Naive thymus-derived CD4-positive, alpha-beta T cell (primary cell): ENCODE data around the gene TLCD3B. TPM values are rescaled to one million over a fixed set of nuclear protein-coding genes. Genes with fewer than 3 reads are reported as not detected.

Experiments
- ATAC-seq: fragments of 150-1000 bp; cut with Tn5 transposase; 2 replicates; pipeline ENCODE4 v1.10.0; 2021; ENCODE audit warnings: mild to moderate bottlenecking, moderate library complexity
- CTCF ChIA-PET: fragments of 350-600 bp; sonication (Branson Sonifier 250); formaldehyde crosslinking; loops from one replicate; lab custom pipeline; 2021; ENCODE audit warnings: antibody characterized with exemption; lab: Charles Lee
- POLR2A ChIA-PET: fragments of 350-600 bp; sonication (Branson Sonifier 250); formaldehyde crosslinking; loops from one replicate; lab custom pipeline; 2021; ENCODE audit warnings: antibody characterized with exemption, inconsistent platforms; lab: Charles Lee
- DNase-seq, 9 donors: peaks; one replicate each; pipeline versions ENCODE4 v3.0.0 to v3.0.0-alpha.2; 2020 to 2022; ENCODE audit warnings: mixed read lengths in 1 of 9
- H3K27ac ChIP-seq: one replicate; pipeline ENCODE4 v1.7.0; 2013; ENCODE audit warnings: mild to moderate bottlenecking, low read depth, low read length, moderate library complexity
- H3K27me3 ChIP-seq, 2 donors: one replicate each; pipeline ENCODE4 v1.7.0; 2013; ENCODE audit warnings: low read length in 2 of 2, mild to moderate bottlenecking in 2 of 2, moderate library complexity in 2 of 2; ENCODE audit not compliant: control insufficient read depth in 2 of 2, insufficient read depth in 2 of 2
- H3K36me3 ChIP-seq, 3 experiments: 1 replicate in 2 of 3; 2 replicates in 1 of 3; pipeline ENCODE4 v1.7.0; 2013; ENCODE audit warnings: low read length in 3 of 3, mild to moderate bottlenecking in 3 of 3, moderate library complexity in 1 of 3; ENCODE audit not compliant: insufficient read depth in 3 of 3, control insufficient read depth in 2 of 3
- H3K4me1 ChIP-seq, 2 donors: one replicate each; pipeline ENCODE4 v1.7.0; 2013; ENCODE audit warnings: low read length in 2 of 2, mild to moderate bottlenecking in 2 of 2, moderate library complexity in 1 of 2; ENCODE audit not compliant: control insufficient read depth in 2 of 2, insufficient read depth in 2 of 2
- H3K4me3 ChIP-seq: 2 replicates; pipeline ENCODE4 v1.7.0; 2013; ENCODE audit warnings: mild to moderate bottlenecking, low read length
- H3K9me3 ChIP-seq, 3 experiments: 1 replicate in 2 of 3; 2 replicates in 1 of 3; pipeline ENCODE4 v1.7.0; 2013; ENCODE audit warnings: low read length in 3 of 3; ENCODE audit not compliant: control insufficient read depth in 2 of 3
- H3K27ac Mint-ChIP-seq, 9 donors: one replicate each; pipeline ENCODE4 v1.8.0; 2020 to 2022; ENCODE audit warnings: mixed read lengths in 9 of 9, mild to moderate bottlenecking in 8 of 9, moderate library complexity in 5 of 9, inconsistent platforms in 2 of 9
- H3K27me3 Mint-ChIP-seq, 5 donors: one replicate each; pipeline ENCODE4 v1.8.0; 2021 to 2022; ENCODE audit warnings: mixed read lengths in 5 of 5, mild to moderate bottlenecking in 1 of 5
- H3K36me3 Mint-ChIP-seq, 5 donors: one replicate each; pipeline ENCODE4 v1.8.0; 2020 to 2022; ENCODE audit warnings: mixed read lengths in 5 of 5, mild to moderate bottlenecking in 3 of 5, inconsistent platforms in 1 of 5
- H3K4me1 Mint-ChIP-seq, 7 donors: one replicate each; pipeline ENCODE4 v1.8.0; 2020 to 2022; ENCODE audit warnings: mixed read lengths in 7 of 7, mild to moderate bottlenecking in 3 of 7, inconsistent platforms in 1 of 7
- H3K4me3 Mint-ChIP-seq, 10 donors: one replicate each; pipeline ENCODE4 v1.8.0; 2020 to 2022; ENCODE audit warnings: mild to moderate bottlenecking in 10 of 10, mixed read lengths in 10 of 10, moderate library complexity in 6 of 10, inconsistent platforms in 2 of 10
- H3K9me3 Mint-ChIP-seq, 11 donors: one replicate each; pipeline ENCODE4 v1.8.0; 2020 to 2022; ENCODE audit warnings: mixed read lengths in 11 of 11, mild to moderate bottlenecking in 4 of 11, inconsistent platforms in 1 of 11, moderate library complexity in 1 of 11
- intact Hi-C, 2 donors: fragments of 100-400 bp; cut with micrococcal nuclease; formaldehyde crosslinking; loops; one replicate each; pipeline ENCODE4 v1.15.1; 2023
- polyA plus RNA-seq, 2 donors: library from polyadenylated mRNA; unstranded; fragments of 300-500 nt; fragmentation: Illumina TruSeq; gene quantifications; one replicate each; pipeline ENCODE4 v1.2.3, GENCODE V29; 2021
- total RNA-seq, 6 experiments: library from RNA in 5 of 6; stranded (reverse) in 5 of 6; gene quantifications; 1 replicate in 5 of 6; 2 replicates in 1 of 6; pipeline ENCODE4 v1.2.3 and lab custom pipeline; 2021 to 2026

Gene TLCD3B
- total and polyA plus RNA-seq, 7 experiments from 2014 or later = 1.2 to 2.3 TPM; not detected in 5

GRCh38 chr16:30067584-30067916, 36.5 kb upstream of the TLCD3B start:
- H3K9me3 Mint-ChIP-seq = no peaks in the 10 kb centered on the region
- no peaks in the 10 kb centered on the region for H3K27me3 Mint-ChIP-seq
- no peaks in the 10 kb centered on the region for H3K27me3 ChIP-seq
- DNase-seq = no peak
- peak overlapping the region; percentile 36 to 100 (median 99) for H3K4me3 Mint-ChIP-seq
- peaks cover 13 to 37% of the 10 kb centered on the region in 2 donors for H3K4me1 ChIP-seq
- intact Hi-C loops = loop anchor here (5.0 to 10.0 kb wide), 2 partner anchors 337 to 855 kb away; partner anchors contain the start of genes FBXL19 (in 1 of the 2) and ZNF771 (in 1 of the 2)
- H3K4me1 Mint-ChIP-seq = peaks cover 25 to 55% (median 43%) of the 10 kb centered on the region in 7 donors
- ChIA-PET CTCF (interaction anchor here (0.6 to 1.2 kb wide), 2 partner anchors 25 to 277 kb away, joined by 3 to 6 read pairs; partner anchors contain the start of gene TBX6), POLR2A (interaction anchor here (0.6 to 6.3 kb wide), 11 partner anchors 9 to 365 kb away, joined by 3 to 159 read pairs (median 8); partner anchors contain the start of genes CD2BP2, CORO1A, PPP4C and TBX6)
- H3K9me3 ChIP-seq = no peaks in the 10 kb centered on the region
- peaks cover 0 to 38% (median 14%) of the 10 kb centered on the region in 5 donors for H3K36me3 Mint-ChIP-seq
- H3K27ac Mint-ChIP-seq = peak overlapping the region in 7 of 9 donors; percentile 83 to 99 (median 98)
- peak overlapping the region; percentile 12 for H3K4me3 ChIP-seq
- peaks cover 18 to 69% (median 22%) of the 10 kb centered on the region in 3 experiments for H3K36me3 ChIP-seq
- no peak for ATAC-seq
- H3K27ac ChIP-seq = peak overlapping the region; percentile 83

- peak overlapping the region; percentile 79 to 99 (median 98) for H3K27ac Mint-ChIP-seq
- no peaks in the 10 kb centered on the region for H3K9me3 ChIP-seq
- peak overlapping the region; percentile 94 for H3K4me3 ChIP-seq
- H3K4me1 Mint-ChIP-seq = peaks cover 25 to 51% (median 40%) of the 10 kb centered on the region in 7 donors
- ATAC-seq = no peak
- peaks cover 18 to 64% (median 22%) of the 10 kb centered on the region in 3 experiments for H3K36me3 ChIP-seq
- H3K36me3 Mint-ChIP-seq = peaks cover 0 to 35% (median 13%) of the 10 kb centered on the region in 5 donors
- H3K27me3 ChIP-seq = no peaks in the 10 kb centered on the region
- intact Hi-C loops = loop anchor here (5.0 to 10.0 kb wide), 2 partner anchors 338 to 855 kb away; partner anchors contain the start of genes FBXL19 (in 1 of the 2) and ZNF771 (in 1 of the 2)
- no peaks in the 10 kb centered on the region for H3K9me3 Mint-ChIP-seq
- peak overlapping the region; percentile 96 to 100 (median 99) for H3K4me3 Mint-ChIP-seq
- POLR2A ChIA-PET = interaction anchor here (0.5 to 6.3 kb wide), 22 partner anchors 9 to 1097 kb away, joined by 3 to 159 read pairs (median 5); partner anchors contain the start of genes CD2BP2, CORO1A, MVP and PAGR1
- H3K27ac ChIP-seq = peak overlapping the region; percentile 83
- DNase-seq = no peak
- peaks cover 13 to 37% of the 10 kb centered on the region in 2 donors for H3K4me1 ChIP-seq
- CTCF ChIA-PET = interaction anchor here (0.5 to 2.1 kb wide), 5 partner anchors 23 to 822 kb away, joined by 3 to 10 read pairs (median 3); partner anchors contain the start of gene TBX6
- H3K27me3 Mint-ChIP-seq = no peaks in the 10 kb centered on the region
Observed at GRCh38 chr16:30066761-30067583, 35.9 kb upstream of the TLCD3B start.

- H3K4me3 ChIP-seq = peak overlapping the region; percentile 94
- no peak for DNase-seq
- H3K4me1 ChIP-seq = peaks cover 13 to 37% of the 10 kb centered on the region in 2 donors
- ChIA-PET CTCF (interaction anchor here (0.5 to 2.1 kb wide), 4 partner anchors 11 to 823 kb away, joined by 3 to 10 read pairs (median 4); partner anchors contain the start of gene TBX6), POLR2A (interaction anchor here (0.5 to 6.3 kb wide), 46 partner anchors 10 to 1098 kb away, joined by 3 to 159 read pairs (median 4); partner anchors contain the start of genes CD2BP2, CORO1A, DCTPP1 and KCTD13)
- Mint-ChIP-seq H3K4me1 (peaks cover 25 to 46% (median 38%) of the 10 kb centered on the region in 7 donors), H3K9me3 (no peaks in the 10 kb centered on the region), H3K27me3 (no peaks in the 10 kb centered on the region), H3K4me3 (peak overlapping the region; percentile 96 to 100 (median 99)), H3K36me3 (peaks cover 0 to 30% (median 13%) of the 10 kb centered on the region in 5 donors), H3K27ac (peak overlapping the region; percentile 79 to 99 (median 98))
- H3K9me3 ChIP-seq = no peaks in the 10 kb centered on the region
- peak overlapping the region; percentile 83 for H3K27ac ChIP-seq
- no peak for ATAC-seq
- intact Hi-C loops = loop anchor here (1.0 to 10.0 kb wide), 19 partner anchors 9 to 856 kb away; partner anchors contain the start of genes FBRS (in 2 of the 2), MAPK3 (in 2 of the 2), PPP4C (in 2 of the 2) and CORO1A (in 1 of the 2)
- peaks cover 18 to 55% (median 22%) of the 10 kb centered on the region in 3 experiments for H3K36me3 ChIP-seq
- H3K27me3 ChIP-seq = no peaks in the 10 kb centered on the region
Observed at GRCh38 chr16:30065943-30066760, 35.1 kb upstream of the TLCD3B start.

- Histone ChIP-seq H3K9me3 (no peaks in the 10 kb centered on the region), H3K27me3 (no peaks in the 10 kb centered on the region), H3K4me3 (peak within 1 kb of the TSS; percentile 94), H3K36me3 (peaks cover 18 to 47% (median 19%) of the 10 kb centered on the region in 3 experiments), H3K27ac (peak within 1 kb of the TSS; percentile 83), H3K4me1 (peaks cover 13 to 37% of the 10 kb centered on the region in 2 donors)
- Mint-ChIP-seq H3K36me3 (peaks cover 0 to 29% (median 13%) of the 10 kb centered on the region in 5 donors), H3K27me3 (no peaks in the 10 kb centered on the region), H3K9me3 (no peaks in the 10 kb centered on the region), H3K4me1 (peaks cover 22 to 44% (median 35%) of the 10 kb centered on the region in 7 donors), H3K27ac (peak within 1 kb of the TSS; percentile 90 to 99 (median 98)), H3K4me3 (peak within 1 kb of the TSS; percentile 96 to 100 (median 99))
- ChIA-PET POLR2A (interaction anchor here (0.6 to 6.3 kb wide), 49 partner anchors 11 to 813 kb away, joined by 3 to 159 read pairs (median 4); partner anchors contain the start of genes CD2BP2, CORO1A, DCTPP1 and KCTD13), CTCF (interaction anchor here (0.6 to 2.1 kb wide), 4 partner anchors 10 to 342 kb away, joined by 3 to 10 read pairs (median 4); partner anchors contain the start of genes TBX6 and ZNF771)
- DNase-seq (peak; percentile 82 to 97 (median 92)), ATAC-seq (peak; percentile 90)
- intact Hi-C loops = loop anchor here (1.0 to 10.0 kb wide), 19 partner anchors 10 to 857 kb away; partner anchors contain the start of genes FBRS (in 2 of the 2), MAPK3 (in 2 of the 2), PPP4C (in 2 of the 2) and CORO1A (in 1 of the 2)
Observed at GRCh38 chr16:30065102-30065942, 34.3 kb upstream of the TLCD3B start, which contains the start of gene ALDOA. Gene ALDOA (plus strand): TSS chr16:30065760. CDS start chr16:30066898, 1,138 bp downstream.

GRCh38 chr16:30064729-30065101, 33.6 kb upstream of the TLCD3B start:
- peaks cover 13 to 41% (median 16%) of the 10 kb centered on the region in 3 experiments for H3K36me3 ChIP-seq
- H3K36me3 Mint-ChIP-seq = peaks cover 0 to 29% (median 13%) of the 10 kb centered on the region in 5 donors
- ATAC-seq (no peak), DNase-seq (peak in 1 of 9 donors; percentile 33)
- peaks cover 18 to 39% (median 33%) of the 10 kb centered on the region in 7 donors for H3K4me1 Mint-ChIP-seq
- H3K9me3 ChIP-seq = no peaks in the 10 kb centered on the region
- intact Hi-C loops = loop anchor here (1.0 to 10.0 kb wide), 19 partner anchors 11 to 858 kb away; partner anchors contain the start of genes FBRS (in 2 of the 2), MAPK3 (in 2 of the 2), PPP4C (in 2 of the 2) and CORO1A (in 1 of the 2)
- H3K4me1 ChIP-seq = peaks cover 13 to 36% of the 10 kb centered on the region in 2 donors
- H3K27ac Mint-ChIP-seq = peak overlapping the region; percentile 90 to 99 (median 98)
- no peaks in the 10 kb centered on the region for H3K27me3 Mint-ChIP-seq
- peak overlapping the region; percentile 94 for H3K4me3 ChIP-seq
- no peaks in the 10 kb centered on the region for H3K27me3 ChIP-seq
- ChIA-PET POLR2A (interaction anchor here (0.7 to 6.3 kb wide), 24 partner anchors 10 to 594 kb away, joined by 3 to 159 read pairs (median 6); partner anchors contain the start of genes CORO1A, DCTPP1, KCTD13 and PPP4C), CTCF (interaction anchor here (0.6 to 1.9 kb wide), 4 partner anchors 9 to 343 kb away, joined by 3 to 8 read pairs (median 4); partner anchors contain the start of gene ZNF771)
- H3K9me3 Mint-ChIP-seq = no peaks in the 10 kb centered on the region
- peak overlapping the region; percentile 83 for H3K27ac ChIP-seq
- H3K4me3 Mint-ChIP-seq = peak overlapping the region; percentile 96 to 100 (median 99)
